MM.1S (cell line): ENCODE data around the gene IGSF11.

ENCODE experiments used
- CTCF ChIP-seq: fragments of 300-600 bp; sonication (generic); IDR thresholded peaks from 2 replicates; pipeline ENCODE4 v1.5.1; 2016; ENCODE audit warnings: antibody characterized with exemption, low read length, mixed read lengths
- EZH2phosphoT487 ChIP-seq: fragments of 300-600 bp; sonication (generic); IDR thresholded peaks from 2 replicates; pipeline ENCODE4 v1.6.1; 2018; ENCODE audit warnings: antibody characterized with exemption, low read length

- no peak for TF ChIP-seq CTCF
- TF ChIP-seq EZH2phosphoT487, result no peak
These were observed 92.0 kb downstream of the IGSF11 start for GRCh38 chr3:118942671-118943070.
